BLaER1 (cell line): ENCODE results near the gene PPA2.
"Not testable (repeated sequence)": the region's sequence is repeated elsewhere in the genome, so short reads cannot be mapped to it uniquely, and the experiment has no call there.

Experiments used
- H3K27ac ChIP-seq: shearing (Covaris generic); formaldehyde crosslinking; 2 replicates; pipeline ENCODE4 v1.8.1; 2022
- H3K27me3 ChIP-seq: shearing (Covaris generic); formaldehyde crosslinking; 2 replicates; pipeline ENCODE4 v1.8.1; 2022
- H3K36me3 ChIP-seq: shearing (Covaris generic); formaldehyde crosslinking; 2 replicates; pipeline ENCODE4 v1.8.1; 2022
- H3K4me1 ChIP-seq: shearing (Covaris generic); formaldehyde crosslinking; 2 replicates; pipeline ENCODE4 v1.8.1; 2022
- H3K4me2 ChIP-seq: shearing (Covaris generic); formaldehyde crosslinking; 2 replicates; pipeline ENCODE4 v1.8.1; 2022
- H3K4me3 ChIP-seq: shearing (Covaris generic); formaldehyde crosslinking; 2 replicates; pipeline ENCODE4 v1.8.1; 2022
- H3K9ac ChIP-seq: shearing (Covaris generic); formaldehyde crosslinking; 2 replicates; pipeline ENCODE4 v1.8.1; 2022
- H3K9me3 ChIP-seq: shearing (Covaris generic); formaldehyde crosslinking; 2 replicates; pipeline ENCODE4 v1.8.1; 2022
- H4K20me1 ChIP-seq: shearing (Covaris generic); formaldehyde crosslinking; 2 replicates; pipeline ENCODE4 v1.8.1; 2022
- Cebpa-rat ChIP-seq: shearing (Covaris generic); IDR thresholded peaks from 2 replicates; pipeline ENCODE4 v1.8.1; 2022

Gene PPA2

GRCh38 chr4:105483840-105484239, 10.0 kb upstream of the PPA2 start:
- Histone ChIP-seq H3K4me3 (no peak overlapping the region), H3K27ac (no peak overlapping the region), H3K4me2 (no peak overlapping the region), H3K9me3 (peaks cover 6% of the 10 kb centered on the region), H3K27me3 (no peaks in the 10 kb centered on the region), H3K36me3 (no peaks in the 10 kb centered on the region), H4K20me1 (no peaks in the 10 kb centered on the region), H3K4me1 (no peaks in the 10 kb centered on the region), H3K9ac (no peak overlapping the region)
- TF ChIP-seq Cebpa-rat: no peak

DNA sequence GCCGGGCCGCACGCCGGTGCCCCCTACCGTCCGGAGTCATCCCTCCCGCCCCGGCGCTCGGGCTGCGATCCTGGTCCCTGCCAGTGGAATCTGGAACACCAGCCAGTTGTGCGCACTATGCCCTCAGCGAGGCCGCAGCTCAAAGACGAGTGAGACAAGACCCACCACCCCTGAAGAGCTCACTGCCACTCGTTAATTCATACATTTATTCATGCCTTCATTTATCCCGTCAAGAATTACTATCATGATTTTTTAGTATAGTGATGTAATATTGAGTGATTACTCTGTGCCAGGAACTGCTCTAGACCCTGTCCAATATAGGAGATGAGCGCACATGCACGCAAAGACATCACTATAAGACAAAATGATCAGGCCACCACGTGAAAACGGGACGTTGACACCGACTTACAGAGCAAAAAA, 247 bp upstream of the PPA2 start:
- no peak for TF ChIP-seq Cebpa-rat
- Histone ChIP-seq H3K4me1 (peaks cover 19% of the 10 kb centered on the region), H3K9ac (peak overlapping the region; percentile 97), H3K27me3 (no peaks in the 10 kb centered on the region), H4K20me1 (peaks cover 39% of the 10 kb centered on the region), H3K9me3 (no peaks in the 10 kb centered on the region), H3K36me3 (peaks cover 7% of the 10 kb centered on the region; the same call in 1 of the 2 replicates), H3K4me3 (peak overlapping the region; percentile 97), H3K27ac (peak overlapping the region; percentile 97), H3K4me2 (peak overlapping the region; percentile 83)

- Histone ChIP-seq H4K20me1 (peaks cover 51% of the 10 kb centered on the region), H3K36me3 (peaks cover 19% of the 10 kb centered on the region), H3K9me3 (peaks cover 4% of the 10 kb centered on the region; the same call in 1 of the 2 replicates), H3K9ac (peak overlapping the region; percentile 97), H3K27me3 (no peaks in the 10 kb centered on the region), H3K4me2 (peak overlapping the region; percentile 83), H3K4me3 (peak overlapping the region; percentile 97), H3K27ac (peak overlapping the region; percentile 97), H3K4me1 (peaks cover 19% of the 10 kb centered on the region)
- TF ChIP-seq Cebpa-rat: no peak
Measured at GRCh38 chr4:105472871-105473323, 965 bp downstream of the PPA2 start.

GRCh38 chr4:105471566-105472176, 2.2 kb downstream of the PPA2 start:
- peak overlapping the region; percentile 97 for H3K9ac ChIP-seq
- H3K9me3 ChIP-seq: peaks cover 16% of the 10 kb centered on the region
- peaks cover 19% of the 10 kb centered on the region for H3K4me1 ChIP-seq
- peak overlapping the region; percentile 83 for H3K4me2 ChIP-seq
- H4K20me1 ChIP-seq: peaks cover 63% of the 10 kb centered on the region
- peak overlapping the region; percentile 97; the same call in 1 of the 2 replicates for H3K27ac ChIP-seq
- H3K36me3 ChIP-seq: peaks cover 31% of the 10 kb centered on the region
- TF ChIP-seq Cebpa-rat: no peak
- no peaks in the 10 kb centered on the region for H3K27me3 ChIP-seq
- H3K4me3 ChIP-seq: peak overlapping the region; percentile 97

- Histone ChIP-seq H4K20me1 (peaks cover 72% of the 10 kb centered on the region), H3K36me3 (peaks cover 41% of the 10 kb centered on the region), H3K4me3 (no peak overlapping the region), H3K9ac (no peak overlapping the region), H3K9me3 (peaks cover 23% of the 10 kb centered on the region), H3K27me3 (no peaks in the 10 kb centered on the region), H3K4me2 (no peak overlapping the region), H3K4me1 (peaks cover 19% of the 10 kb centered on the region), H3K27ac (no peak overlapping the region)
- TF ChIP-seq Cebpa-rat: no peak
Measured at GRCh38 chr4:105470766-105471165, 3.1 kb downstream of the PPA2 start.

DNA sequence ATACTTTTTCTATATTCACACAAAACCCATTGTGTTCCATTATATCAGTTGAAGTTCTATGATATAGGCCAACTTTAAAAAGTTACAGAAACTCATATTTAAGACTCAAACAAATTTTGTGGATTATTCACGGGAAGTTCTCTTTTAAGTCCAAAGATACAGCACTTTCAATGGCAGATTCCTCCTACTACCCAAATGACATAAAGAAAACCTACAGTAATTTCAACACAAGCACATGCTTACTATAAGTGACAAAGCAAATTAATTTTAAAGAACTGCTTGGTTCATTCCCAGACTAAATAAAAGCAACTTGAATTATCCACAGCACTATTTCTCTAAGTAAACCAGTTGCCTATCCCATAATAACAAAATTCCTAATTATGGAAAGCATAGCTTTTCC, 4.1 kb downstream of the PPA2 start:
- H3K4me1 ChIP-seq: peaks cover 19% of the 10 kb centered on the region
- H4K20me1 ChIP-seq: peaks cover 80% of the 10 kb centered on the region
- peaks cover 51% of the 10 kb centered on the region for H3K36me3 ChIP-seq
- no peak overlapping the region for H3K9ac ChIP-seq
- no peak overlapping the region for H3K4me3 ChIP-seq
- no peaks in the 10 kb centered on the region for H3K27me3 ChIP-seq
- H3K9me3 ChIP-seq: peaks cover 33% of the 10 kb centered on the region
- no peak for TF ChIP-seq Cebpa-rat
- H3K4me2 ChIP-seq: no peak overlapping the region
- H3K27ac ChIP-seq: no peak overlapping the region

- Histone ChIP-seq H3K4me2 (no peak overlapping the region), H3K9me3 (peaks cover 51% of the 10 kb centered on the region), H3K4me3 (no peak overlapping the region), H4K20me1 (peaks cover 74% of the 10 kb centered on the region), H3K36me3 (peaks cover 73% of the 10 kb centered on the region), H3K9ac (no peak overlapping the region), H3K27me3 (no peaks in the 10 kb centered on the region), H3K27ac (no peak overlapping the region), H3K4me1 (peaks cover 7% of the 10 kb centered on the region)
- TF ChIP-seq Cebpa-rat: no peak
Measured at GRCh38 chr4:105466580-105466979, 7.3 kb downstream of the PPA2 start.

DNA sequence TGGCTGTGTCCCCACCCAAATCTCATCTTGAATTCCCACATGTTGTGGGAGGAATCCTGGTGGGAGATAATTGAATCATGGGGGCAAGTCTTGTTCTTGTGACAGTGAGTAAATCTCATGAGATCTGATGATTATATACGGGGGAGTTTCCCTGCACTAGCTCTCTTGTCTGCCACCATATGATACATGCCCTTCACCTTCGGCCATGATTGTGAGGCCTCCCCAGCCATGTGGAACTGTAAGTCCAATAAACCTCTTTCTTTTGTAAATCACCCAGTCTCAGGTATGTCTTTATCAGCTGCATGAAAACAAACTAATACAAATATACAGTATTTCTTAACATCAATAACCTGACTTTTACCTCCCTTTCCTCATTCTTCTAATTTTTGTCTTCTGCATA, 9.3 kb downstream of the PPA2 start:
- H4K20me1 ChIP-seq: peaks cover 72% of the 10 kb centered on the region
- not testable (repeated sequence) for H3K27ac ChIP-seq, H3K27me3 ChIP-seq, H3K9ac ChIP-seq, H3K4me2 ChIP-seq, H3K4me1 ChIP-seq, H3K4me3 ChIP-seq
- H3K9me3 ChIP-seq: peaks cover 51% of the 10 kb centered on the region
- H3K36me3 ChIP-seq: peaks cover 76% of the 10 kb centered on the region

- Histone ChIP-seq H3K27ac (no peak overlapping the region), H4K20me1 (peaks cover 72% of the 10 kb centered on the region), H3K4me3 (no peak overlapping the region), H3K27me3 (no peaks in the 10 kb centered on the region), H3K4me1 (no peaks in the 10 kb centered on the region), H3K9ac (no peak overlapping the region), H3K9me3 (peaks cover 44% of the 10 kb centered on the region), H3K4me2 (no peak overlapping the region), H3K36me3 (peaks cover 71% of the 10 kb centered on the region)
- TF ChIP-seq Cebpa-rat: no peak
Measured at GRCh38 chr4:105462576-105462975, 11.3 kb downstream of the PPA2 start.

GRCh38 chr4:105461621-105462382, 12.1 kb downstream of the PPA2 start:
- H3K9me3 ChIP-seq: peaks cover 37% of the 10 kb centered on the region
- TF ChIP-seq Cebpa-rat: no peak
- no peaks in the 10 kb centered on the region for H3K27me3 ChIP-seq
- peaks cover 71% of the 10 kb centered on the region for H4K20me1 ChIP-seq
- H3K4me3 ChIP-seq: no peak overlapping the region
- no peaks in the 10 kb centered on the region for H3K4me1 ChIP-seq
- no peak overlapping the region for H3K27ac ChIP-seq
- no peak overlapping the region for H3K9ac ChIP-seq
- peaks cover 66% of the 10 kb centered on the region for H3K36me3 ChIP-seq
- no peak overlapping the region for H3K4me2 ChIP-seq
